Astrocyte (in vitro differentiated cells and primary cell): Measurements from ENCODE around the gene FBP1.

Experiments used
- CTCF ChIP-seq: IDR thresholded peaks from 2 replicates; pipeline ENCODE4 v1.5.1; 2011; ENCODE audit warnings: low read depth, mild to moderate bottlenecking, inconsistent platforms, low read length, moderate library complexity; ENCODE audit not compliant: insufficient read depth
- EZH2 ChIP-seq: IDR thresholded peaks from 2 replicates; pipeline ENCODE4 v1.6.1; 2012; ENCODE audit warnings: mild to moderate bottlenecking, low read length, inconsistent platforms; ENCODE audit not compliant: insufficient read depth

- no peak for TF ChIP-seq CTCF
- TF ChIP-seq EZH2, result no peak
Measured at GRCh38 chr9:94599102-94599501, 40.2 kb downstream of the FBP1 start.
